ENCODE results near the gene DYNC1H1.

Gene DYNC1H1

DNA sequence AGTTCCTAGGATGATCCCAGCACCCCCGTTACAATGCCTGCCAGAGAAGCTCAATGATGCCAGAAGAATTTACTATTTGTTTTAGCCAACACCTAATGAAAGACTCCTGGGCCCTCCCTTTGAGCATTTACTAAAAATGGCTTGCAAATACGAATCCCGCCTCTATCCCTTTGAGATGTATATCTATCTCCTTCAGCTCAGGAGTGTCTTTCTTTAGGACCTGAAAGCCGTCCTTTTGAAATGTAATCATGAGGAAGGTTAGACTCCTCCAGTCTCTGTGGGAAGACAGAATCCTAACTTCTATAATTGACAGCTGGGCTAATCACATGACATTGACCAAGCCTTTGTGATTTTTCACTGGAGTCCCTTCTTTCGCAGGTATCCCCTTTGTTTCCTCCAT lies 19.2 kb upstream of the DYNC1H1 start:
- no peak for DNase-seq

DNA sequence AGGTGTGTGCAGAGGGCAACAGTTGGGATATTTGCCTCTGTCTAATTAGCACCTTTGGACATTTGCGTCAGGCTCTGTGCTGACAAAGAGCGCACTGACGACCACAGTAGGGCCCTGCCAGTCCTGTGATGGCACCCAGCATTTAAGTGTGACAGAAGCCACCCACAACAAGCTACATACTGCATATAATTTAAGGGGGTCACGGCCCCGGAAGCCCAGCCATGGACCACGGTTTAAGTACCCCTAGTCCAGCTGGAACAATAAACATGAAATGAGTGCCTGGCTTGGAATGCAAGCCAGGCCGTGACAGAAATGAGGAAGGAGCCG lies 16.8 kb upstream of the DYNC1H1 start:
- no peak for DNase-seq

DNA sequence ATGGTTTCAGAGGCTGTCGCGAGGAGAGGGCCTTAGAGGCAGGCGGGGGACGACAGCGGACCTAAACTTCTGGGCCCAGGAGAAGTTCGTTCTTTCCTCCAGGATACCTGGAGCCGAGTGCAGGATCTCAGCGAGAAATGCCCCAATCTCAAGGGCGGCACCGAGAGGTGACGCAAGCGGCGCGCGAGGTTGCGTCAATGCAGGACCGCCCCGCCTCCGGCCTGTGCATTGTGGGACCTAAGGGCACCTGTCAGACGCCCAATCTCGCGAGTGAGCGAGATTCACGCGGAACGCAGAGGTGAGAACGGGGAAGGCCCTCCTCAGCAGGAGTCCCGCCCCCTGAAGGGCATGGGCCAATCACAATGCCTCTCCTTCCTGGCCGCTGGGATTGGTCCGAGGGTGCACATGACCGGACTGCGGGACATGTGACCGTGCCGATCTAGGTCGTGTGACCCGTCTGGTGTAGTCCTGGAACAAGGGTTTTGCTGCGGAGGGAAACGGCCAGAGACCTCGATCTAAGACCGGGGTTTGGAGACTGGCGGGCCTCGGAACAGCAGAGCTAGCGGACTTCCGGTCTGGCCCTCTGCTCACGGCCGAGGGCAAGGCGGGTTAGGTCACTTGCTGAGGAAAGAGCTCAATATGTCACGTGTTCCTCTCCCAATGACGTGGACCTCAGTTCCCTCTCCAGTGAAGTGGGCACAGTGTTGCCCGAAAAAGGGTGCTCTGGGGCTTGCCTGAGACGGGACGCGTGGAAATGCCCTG lies 16.3 kb upstream of the DYNC1H1 start:
- peak; percentile 99 for DNase-seq

DNA sequence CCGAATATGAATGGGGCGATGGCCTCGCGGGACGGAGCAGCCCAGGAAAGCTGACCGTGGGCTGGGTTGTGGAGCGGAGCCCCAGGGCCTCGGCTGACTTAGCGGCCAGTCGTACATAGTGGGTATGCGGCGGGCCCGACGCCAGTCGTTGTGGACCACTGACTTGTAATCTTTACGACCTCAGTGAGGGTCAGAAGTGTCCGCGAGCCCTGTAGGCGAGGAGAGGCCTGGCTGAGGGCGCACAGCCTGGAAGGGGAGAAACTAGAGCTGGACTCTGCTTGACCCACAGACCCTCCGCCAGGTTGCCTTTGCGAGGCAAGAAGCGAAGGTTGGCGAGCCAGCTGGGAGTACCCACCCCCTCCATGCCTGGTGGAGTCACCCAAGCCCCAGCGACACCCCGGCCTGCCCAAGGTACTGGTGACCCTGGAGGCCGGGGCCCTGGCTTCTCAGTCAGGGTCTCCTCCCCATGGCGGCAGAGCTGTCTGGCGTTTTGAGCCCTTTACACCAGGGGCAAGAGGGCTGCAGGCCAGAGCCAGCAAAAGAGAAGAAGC lies 15.6 kb upstream of the DYNC1H1 start:
- no peak for DNase-seq

DNA sequence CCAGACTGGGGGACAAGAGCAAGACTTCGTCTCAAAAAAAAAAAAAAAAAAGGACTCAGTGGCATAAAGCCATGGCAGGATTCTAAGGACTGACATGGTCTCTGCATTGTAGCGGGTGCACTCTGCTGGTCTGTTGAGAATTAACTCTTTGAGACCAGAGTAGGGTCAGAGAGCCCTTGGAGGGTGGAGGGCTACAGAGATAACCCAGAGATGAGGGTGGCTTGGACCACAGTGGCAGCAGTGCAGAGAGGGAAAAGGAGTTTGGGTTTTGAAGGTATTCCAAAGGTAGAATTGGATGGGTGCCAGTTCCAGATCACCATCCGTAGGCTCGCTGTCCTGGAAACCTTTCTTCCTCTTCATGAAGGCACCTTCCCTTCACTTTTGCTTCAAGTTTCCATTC lies 14.3 kb upstream of the DYNC1H1 start:
- no peak for DNase-seq

DNA sequence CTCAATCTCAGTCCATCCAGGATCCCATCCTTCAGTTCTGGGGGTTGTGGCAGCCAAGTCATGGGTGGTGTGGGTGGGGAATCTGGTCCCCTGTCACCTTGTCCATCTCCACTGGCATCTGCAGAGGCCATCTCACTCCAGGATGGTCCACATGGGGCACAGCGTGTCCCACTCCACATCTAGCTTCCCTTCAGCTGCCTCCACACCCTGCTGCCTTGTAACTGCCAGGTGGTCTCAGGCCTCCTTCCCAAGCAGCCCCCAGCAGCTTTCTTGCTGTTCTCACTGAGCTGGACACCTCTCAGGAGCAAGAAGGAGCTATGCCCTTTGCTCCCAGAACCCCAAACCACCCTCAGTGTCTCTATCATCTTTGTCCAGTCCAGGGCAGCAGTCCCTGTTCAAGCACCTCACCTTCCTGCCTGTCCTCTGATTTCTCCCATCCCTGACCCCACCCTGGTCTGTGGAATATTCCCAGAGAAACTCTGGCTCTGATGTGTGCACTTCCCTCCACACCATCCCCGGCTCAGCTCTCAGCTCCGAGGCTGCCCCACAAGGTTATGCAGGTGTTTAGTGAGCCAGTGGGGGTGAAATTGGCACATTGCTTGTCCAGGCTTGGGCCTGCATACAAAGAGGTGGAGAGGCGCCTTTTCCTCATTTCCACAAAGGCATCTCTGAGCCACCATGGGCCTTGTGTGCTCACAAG lies 13.7 kb upstream of the DYNC1H1 start:
- no peak for DNase-seq

DNA sequence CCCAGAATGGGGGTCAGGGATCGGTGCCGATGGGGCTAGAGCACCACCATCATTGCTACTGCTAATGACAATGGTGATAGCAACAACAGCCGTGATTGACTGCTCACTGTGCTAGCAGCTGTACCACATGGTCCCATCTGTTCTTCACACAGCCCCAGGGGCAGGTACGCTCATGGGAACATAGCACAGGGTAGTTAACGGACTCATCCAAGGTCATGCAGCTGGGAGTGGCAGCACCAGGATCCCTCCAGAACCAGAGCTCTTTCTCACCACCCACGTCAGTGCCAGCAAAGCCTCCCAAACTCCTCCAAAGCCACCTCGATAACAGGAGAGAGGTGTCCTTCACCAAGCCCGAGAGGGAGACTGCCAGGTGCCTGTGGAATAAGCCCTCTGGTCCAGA lies 11.2 kb upstream of the DYNC1H1 start:
- no peak for DNase-seq

DNA sequence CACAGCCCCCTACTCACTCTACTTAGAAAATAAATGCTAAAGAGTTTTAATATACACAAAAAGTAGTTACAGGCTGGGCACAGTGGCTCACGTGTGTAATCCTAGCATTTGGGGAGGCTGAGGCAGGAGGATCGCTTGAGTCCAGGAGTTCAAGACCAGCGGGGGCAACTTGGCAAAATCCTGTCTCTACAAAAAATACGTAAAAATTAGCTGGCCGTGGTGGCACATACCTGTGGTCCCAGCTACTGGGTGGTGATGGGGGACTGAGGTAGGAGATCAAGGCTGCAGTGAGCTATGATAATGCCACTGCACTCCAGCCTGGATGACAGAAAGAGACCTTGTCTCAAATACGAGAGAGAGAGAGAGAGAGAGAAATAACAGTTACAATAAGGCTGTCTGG lies 9.9 kb upstream of the DYNC1H1 start:
- DNase-seq: no peak

DNA sequence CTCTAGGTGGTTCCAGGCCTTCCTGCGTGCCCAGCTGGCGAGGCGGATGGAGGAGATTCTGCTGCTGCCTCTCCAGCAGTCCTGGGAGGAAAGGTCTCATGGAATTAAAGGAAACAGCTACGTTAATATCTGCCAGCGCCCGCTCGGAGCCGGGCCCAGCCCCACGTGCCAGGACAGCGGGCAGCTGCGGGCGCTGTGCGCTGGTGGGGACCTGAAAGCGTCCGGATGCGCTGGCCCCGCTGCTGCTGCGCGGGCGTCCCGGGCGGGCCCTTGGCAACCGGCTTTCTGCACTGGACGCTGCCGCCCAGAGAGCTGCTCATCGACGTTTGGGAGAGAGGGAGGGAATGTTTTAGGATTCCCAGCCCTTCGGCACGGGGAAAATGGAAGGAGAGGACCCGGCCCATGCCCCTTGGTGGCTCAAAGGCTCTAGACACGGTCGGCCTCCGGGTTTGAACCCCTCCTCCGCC lies 8.6 kb upstream of the DYNC1H1 start:
- no peak for DNase-seq

DNA sequence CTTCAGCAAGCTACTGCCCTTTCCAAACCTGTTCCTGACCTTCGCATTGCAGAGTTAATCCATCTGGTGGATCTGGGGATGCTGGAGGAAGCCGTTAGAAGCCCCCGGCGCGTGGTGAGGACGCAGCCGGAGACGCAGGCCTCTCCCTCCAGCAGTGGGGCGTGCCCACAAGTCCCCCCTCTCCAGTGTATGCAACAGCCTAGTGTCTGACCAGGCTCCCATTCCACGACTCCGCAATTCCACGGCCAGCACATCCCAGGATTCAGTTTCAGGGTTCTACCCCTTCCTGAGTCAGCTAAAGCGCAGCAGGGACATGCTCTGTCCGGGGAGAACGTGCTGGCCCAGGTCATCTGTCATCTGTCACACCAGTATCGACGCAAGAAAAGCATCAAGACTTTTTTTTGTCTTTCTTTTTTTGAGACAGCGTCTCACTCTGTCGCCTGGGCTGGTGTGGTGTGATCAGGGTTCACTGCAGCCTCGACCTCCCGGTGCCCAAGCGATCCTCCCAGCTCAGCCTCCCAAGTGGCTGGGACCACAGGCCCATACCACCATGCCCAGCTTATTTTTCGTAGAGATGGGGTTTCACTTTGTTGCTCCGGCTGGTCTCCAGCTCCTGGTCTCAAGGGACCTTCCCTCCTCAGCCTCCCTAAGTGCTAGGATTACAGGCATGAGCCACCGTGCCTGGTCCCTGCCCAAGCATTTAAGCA lies 8.0 kb upstream of the DYNC1H1 start:
- no peak for DNase-seq

DNA sequence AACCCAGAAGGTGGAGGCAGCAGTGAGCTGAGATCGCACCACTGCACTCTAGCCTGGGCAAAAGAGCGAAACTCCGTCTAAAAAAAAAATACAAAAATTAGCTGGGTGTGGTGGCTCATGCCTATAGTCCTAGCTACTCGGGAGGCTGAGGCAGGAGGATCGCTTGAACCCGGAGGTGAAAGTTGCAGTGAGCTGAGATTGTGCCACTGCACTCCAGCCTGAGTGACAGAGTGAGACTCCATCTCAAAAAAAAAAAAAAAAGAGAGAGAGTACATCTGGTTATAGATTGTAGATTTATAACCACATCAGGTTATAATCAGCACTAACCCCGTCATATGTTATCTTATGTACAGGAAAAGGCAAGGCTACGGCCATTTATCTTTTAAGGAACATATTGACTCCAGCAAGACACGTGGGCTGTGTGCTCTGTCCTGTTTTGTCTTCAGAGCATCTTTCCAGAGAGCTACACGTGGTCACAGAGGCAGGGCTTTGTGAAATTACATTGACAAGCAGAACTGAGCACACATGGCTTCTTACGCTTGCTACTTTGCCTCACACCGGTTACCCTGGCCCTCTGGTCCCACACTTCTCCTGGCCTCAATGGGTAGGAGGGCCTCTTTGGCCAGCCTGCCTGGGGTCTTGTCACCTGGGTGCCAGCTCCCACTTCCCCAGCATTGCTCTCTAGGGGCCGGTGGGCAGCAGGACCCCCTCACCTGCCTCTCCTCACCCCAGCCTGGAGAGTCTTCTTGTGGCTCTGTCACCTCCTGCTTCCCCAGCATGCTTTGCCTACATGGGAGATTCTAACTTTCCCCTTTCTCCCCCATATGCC lies 6.8 kb upstream of the DYNC1H1 start:
- DNase-seq: no peak

DNA sequence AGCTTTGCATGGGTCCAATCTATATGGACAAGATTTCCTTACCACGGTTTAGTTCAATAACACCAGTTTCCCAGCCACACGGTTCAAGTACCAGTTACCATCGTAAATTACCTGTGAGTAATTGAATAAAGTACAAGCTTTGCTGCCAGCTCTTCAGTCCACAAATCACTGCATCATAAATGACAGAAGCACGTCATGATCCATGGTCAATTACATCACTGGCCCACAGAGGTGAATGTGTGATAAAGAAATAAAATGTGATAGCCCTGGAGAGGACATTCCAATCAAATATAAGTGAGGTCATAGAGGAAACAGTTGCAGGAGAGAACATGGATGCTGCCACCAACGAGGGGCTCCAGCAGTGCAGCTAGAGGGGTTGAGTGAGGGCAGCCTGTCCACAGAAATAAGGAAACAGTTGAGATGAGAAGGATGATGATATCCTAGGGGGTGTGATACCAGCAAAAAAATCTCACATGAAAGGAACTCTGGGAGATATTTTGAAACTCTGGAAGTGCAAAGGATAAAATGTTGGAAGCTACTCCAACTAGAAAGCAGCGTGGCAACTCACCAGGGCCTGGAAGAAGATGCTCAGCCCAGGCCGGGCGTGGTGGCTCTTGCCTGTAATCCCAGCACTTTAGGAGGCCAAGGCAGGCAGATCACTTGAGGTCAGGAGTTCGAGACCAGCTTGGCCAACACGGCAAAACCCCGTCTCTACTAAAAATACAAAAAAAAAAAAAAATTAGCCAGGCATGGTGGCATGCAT lies 5.8 kb upstream of the DYNC1H1 start:
- no peak for DNase-seq

DNA sequence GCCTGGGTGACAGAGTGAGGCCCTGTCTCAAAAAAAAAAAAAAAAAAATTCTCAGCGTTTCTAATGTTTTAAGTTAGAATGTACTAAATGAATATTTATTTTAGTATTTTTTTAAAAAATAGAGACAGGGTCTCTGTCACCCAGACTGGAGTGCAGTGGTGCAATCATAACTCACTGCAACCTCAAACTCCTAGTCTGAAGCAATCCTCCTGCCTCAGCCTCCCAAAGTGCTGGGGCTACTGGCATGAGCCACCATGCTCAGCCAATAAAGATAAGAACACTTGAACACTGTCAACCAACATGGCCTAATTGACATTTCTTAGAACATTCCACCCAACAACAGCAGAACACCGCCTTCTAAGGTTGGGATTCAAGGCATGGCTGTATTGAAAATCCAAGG lies 5.1 kb upstream of the DYNC1H1 start:
- DNase-seq: no peak

DNA sequence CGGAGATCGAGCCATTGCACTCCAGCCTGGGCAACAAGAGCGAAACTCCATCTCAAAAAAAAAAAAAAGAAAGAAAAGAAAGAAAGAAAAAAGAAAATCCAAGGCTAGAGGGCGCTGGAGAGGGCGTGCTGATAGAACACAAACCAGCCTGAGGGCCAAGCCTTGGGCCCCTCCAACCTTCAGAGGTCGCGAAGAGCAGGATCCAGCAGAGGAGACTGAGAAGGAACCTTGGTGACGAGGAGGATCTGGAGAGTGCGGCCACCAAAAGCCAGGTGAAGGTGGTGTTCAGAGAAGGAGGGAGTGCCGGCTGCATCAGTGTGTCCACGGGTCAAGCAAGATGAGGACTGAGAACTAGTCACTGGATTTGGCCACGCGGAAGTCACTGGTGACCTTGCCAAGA lies 4.1 kb upstream of the DYNC1H1 start:
- DNase-seq: no peak

DNA sequence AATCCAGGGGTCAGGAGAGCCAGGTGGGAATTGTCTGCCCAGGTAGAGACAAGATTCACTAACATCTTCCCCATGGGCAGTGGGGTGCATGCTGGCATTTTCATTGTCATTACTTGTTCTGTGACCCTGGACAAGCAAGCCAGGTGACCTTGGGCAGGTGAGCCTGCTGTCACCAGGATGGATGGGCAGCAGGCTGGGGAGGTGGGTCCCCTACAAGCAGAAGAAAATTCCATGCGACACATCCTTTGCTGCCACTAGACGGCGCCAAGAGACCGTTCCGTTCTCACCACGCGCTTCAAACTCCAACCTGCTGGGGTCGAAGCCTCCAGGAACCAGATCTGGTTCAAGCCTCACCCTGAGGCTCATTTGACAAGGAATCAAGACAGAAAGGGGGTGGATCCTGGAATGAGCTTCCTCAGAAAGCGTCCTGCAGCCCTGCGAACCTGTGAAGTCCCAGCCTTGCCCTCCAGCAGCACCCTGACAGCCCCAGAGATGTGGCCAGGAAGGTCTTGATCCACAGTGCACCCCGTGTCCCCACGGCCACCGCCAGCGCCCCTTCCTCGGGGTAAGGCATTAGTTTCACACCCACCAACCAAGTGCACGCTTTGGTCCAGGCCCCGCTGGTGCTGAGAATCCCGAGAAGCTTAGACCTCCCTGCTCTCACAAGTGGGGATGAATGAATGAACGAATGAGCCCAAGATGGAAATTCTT lies 3.2 kb upstream of the DYNC1H1 start:
- DNase-seq: peak; percentile 81

DNA sequence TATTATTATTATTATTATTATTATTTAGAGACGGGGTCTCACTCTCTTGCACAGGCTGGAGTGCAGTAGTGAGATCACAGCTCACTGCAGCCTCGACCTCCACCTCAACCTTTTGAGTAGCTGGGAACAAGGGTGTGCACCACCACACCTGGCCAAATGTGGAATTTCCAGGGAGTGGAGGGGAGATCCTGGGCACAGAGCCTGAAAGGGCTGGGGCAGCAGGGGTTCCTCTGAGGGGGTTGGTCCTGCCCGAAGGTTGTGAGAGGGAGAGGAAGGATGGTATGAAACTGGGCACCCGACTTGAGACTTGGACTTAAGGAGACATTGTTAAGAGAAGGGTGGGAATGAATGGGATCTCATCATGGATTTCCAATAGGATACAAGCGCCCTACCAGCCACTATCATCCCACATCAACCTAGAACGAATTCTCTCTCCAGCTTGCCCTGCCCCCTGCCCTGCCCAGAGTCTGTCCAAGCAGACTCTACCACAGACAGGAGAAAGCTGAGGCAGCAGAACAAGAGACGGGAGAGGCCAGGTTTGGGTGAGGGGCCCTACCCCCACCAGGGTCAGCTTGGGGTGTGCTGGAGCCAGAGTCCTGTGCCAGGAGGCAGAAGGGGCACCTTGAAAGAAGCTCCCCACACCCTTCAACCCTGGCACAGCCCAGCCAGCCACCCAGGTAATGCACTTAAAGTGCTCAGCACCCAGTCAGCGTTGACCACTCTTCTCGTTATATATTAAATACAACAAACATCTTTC lies 2.4 kb upstream of the DYNC1H1 start:
- DNase-seq: no peak

DNA sequence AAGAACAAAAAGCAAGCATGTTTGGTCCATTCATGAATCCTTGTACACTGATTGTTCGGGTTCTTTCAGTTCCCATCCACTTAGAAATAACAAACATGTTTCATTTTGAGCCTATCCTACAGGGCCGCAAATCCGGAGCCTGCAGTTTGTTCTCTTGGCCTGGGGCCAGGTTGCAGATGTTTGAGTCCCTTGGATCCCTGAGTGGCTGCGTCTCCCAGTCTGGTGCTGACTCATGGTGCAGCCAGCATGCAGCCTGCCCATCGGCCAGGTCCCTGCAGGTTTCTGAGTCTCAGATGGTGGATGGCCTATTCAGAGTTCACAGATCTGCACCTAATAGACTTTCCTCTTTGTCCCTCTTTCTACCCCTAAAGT lies 1.9 kb upstream of the DYNC1H1 start:
- DNase-seq: no peak

DNA sequence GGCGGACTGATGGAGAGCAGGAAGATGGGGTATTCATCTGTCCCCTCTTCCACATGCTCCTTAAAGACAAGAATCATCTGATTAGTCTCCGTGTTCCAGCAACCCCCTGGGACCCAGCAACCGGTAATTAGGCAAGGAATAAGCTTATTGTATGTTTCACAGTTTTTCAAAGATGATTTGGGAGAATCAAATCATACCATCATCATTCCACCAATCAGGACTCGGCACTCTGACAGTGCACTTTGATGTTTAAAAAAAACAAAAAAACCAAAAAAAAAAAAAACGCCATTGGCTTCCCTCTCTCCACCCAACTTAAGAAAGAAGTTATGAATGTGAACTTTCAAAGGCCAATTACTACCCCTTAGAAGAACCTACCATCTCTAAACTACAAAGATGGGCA lies 1.3 kb upstream of the DYNC1H1 start:
- DNase-seq: no peak

DNA sequence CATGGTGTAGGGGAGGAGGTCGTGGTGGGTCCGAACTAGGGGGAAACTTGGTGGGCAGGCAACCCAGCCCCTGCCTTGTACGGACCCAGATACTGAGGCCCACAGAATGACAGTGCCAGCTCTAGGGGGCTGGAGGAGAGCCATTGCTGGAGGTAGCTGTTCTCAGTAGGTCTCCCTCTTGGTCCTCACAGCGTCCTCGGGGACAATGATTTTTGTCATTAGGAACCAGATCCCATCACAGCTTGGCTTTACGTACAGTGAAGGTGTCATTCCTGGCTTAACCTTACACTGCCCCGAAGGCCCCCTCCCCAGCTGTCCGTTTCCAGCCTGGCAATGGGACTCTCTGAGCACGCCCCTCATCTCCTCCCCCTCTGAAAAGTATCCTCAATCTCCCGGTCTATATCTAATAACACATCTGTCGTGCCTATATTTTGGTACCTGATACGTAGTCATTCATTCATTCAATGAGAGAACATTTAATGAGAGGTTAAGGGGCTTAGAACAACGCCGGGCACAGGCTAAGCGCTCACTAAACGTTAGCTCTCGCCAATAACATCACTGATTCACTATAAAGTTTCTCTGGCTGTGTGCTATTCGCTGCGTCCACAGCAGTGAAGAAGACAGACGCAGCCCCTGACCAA lies 597 bp upstream of the DYNC1H1 start:
- no peak for DNase-seq

DNA sequence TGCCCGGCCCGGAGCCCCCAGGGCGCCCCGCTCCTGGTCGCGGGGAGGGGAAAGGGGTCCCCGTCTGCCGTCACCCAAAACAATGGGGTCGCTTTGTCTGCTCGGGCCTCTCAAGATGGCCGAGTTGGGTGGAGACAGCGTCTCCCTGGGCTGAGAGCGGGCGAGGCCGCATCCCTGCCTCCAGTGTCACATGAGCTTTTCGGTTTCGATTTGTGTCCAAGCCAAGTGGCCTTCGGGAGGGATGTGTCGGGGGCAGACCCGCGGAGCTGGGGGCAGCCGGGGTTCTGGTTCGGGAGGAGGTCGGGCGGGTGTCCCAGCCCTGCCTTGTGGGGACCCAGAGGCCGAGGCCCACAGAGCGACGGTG lies 790 bp downstream of the DYNC1H1 start:
- peak; percentile 44 for DNase-seq
